Mammary epithelial cell (primary cell): ENCODE measurements around the gene C20orf96.

Experiments
- EZH2 ChIP-seq: IDR thresholded peaks from 2 replicates; pipeline ENCODE4 v1.6.1; 2012; ENCODE audit warnings: low read length, inconsistent platforms, borderline replicate concordance
- TF ChIP-seq, protein P1 (sequence below), 2 donors: IDR thresholded peaks in 1 of 2; conservative IDR thresholded peaks in 1 of 2; 2 replicates each; pipeline ENCODE4 v1.5.1; 2011 to 2012; ENCODE audit warnings: inconsistent platforms in 2 of 2, low read length in 2 of 2, mild to moderate bottlenecking in 2 of 2, control low read depth in 1 of 2, low read depth in 1 of 2; ENCODE audit not compliant: insufficient read depth in 1 of 2; ENCODE audit errors: extremely low read depth in 1 of 2

DNA sequence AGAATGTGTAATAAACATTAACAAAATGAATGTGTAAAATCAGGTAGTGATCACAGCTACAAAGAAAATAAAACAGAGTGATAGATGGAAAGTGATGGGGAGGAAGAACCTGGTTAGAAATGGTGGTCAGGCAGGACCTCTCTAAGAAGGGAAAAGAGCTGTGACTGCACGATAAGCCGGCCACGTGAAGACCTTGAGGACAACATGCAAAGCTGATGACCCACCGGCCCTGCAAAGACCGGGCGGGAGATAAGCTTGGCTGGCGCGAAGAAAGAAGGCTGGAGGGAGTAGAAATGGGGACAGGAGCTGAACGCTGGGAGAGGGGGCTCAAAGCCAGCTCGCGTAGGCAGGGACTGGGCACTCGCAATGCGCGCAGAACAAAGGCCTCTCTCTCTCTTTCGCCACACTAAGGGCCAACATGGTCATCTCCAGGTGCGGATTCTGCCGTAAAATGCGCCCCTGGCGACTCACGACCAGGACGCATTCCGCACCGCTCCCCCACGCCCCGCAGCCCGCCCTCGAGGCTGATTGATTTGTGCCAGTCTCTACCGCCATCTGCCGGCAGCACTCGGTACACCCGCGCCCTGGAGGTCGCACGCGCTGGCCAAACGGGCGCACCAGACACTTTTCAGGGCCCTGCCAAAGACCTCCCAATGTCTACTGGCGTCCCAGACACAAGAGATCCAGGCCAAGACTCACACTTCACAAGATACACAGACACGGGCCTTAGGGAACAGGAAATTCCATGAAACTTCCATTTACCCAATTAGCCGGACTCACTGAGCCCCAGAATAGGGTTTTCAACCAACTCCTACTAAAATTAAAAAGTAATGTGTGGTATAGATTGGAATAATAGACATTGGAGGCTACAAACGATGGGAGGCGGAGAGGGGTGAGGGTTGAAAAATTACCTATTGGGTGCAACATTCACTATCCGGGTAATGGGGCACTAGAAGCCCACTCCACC, 23.7 kb downstream of the C20orf96 start:
- TF ChIP-seq, protein P1, sequence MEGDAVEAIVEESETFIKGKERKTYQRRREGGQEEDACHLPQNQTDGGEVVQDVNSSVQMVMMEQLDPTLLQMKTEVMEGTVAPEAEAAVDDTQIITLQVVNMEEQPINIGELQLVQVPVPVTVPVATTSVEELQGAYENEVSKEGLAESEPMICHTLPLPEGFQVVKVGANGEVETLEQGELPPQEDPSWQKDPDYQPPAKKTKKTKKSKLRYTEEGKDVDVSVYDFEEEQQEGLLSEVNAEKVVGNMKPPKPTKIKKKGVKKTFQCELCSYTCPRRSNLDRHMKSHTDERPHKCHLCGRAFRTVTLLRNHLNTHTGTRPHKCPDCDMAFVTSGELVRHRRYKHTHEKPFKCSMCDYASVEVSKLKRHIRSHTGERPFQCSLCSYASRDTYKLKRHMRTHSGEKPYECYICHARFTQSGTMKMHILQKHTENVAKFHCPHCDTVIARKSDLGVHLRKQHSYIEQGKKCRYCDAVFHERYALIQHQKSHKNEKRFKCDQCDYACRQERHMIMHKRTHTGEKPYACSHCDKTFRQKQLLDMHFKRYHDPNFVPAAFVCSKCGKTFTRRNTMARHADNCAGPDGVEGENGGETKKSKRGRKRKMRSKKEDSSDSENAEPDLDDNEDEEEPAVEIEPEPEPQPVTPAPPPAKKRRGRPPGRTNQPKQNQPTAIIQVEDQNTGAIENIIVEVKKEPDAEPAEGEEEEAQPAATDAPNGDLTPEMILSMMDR (conservative IDR thresholded peaks at IDR 0.05 in 1 of 2, IDR thresholded peaks at IDR 0.05 in 1 of 2; ENCODE audit: extremely low read depth in 1 of 2, insufficient read depth in 1 of 2, low read depth in 1 of 2, low read length in 2 of 2), result peak; percentile 67 to 91
- TF ChIP-seq EZH2, result no peak
